Transverse colon (tissue), 4 donors: ENCODE measurements around the gene NPY1R. TPM values are rescaled to one million over a fixed set of nuclear protein-coding genes. Genes with fewer than 3 reads are reported as not detected.
A peak's percentile ranks its signal among the peaks of the same experiment; 100 is the strongest.

Source experiments
- DNase-seq: peaks from one replicate; pipeline ENCODE4 v3.0.0-alpha.2; 2019
- H3K27ac ChIP-seq, 4 donors: fragments of 200-600 bp; sonication (generic); 2 replicates each; pipeline ENCODE4 v1.5.1; 2016 to 2018; ENCODE audit warnings: inconsistent platforms in 4 of 4
- H3K27me3 ChIP-seq: fragments of 200-600 bp; sonication (generic); 2 replicates; pipeline ENCODE4 v1.5.1; 2017; ENCODE audit warnings: inconsistent platforms
- H3K36me3 ChIP-seq, 4 donors: fragments of 200-600 bp; sonication (generic); 2 replicates each; pipeline ENCODE4 v1.5.1; 2017 to 2019; ENCODE audit warnings: inconsistent platforms in 4 of 4
- H3K4me1 ChIP-seq, 4 donors: fragments of 200-600 bp; sonication (generic); 2 replicates each; pipeline ENCODE4 v1.5.1; 2017 to 2020; ENCODE audit warnings: inconsistent platforms in 4 of 4
- H3K4me3 ChIP-seq, 4 donors: fragments of 200-600 bp; sonication (generic); 1 replicate in 1 of 4; 2 replicates in 3 of 4; pipeline versions ENCODE4 v1.5.1 to v1.6.1; 2017 to 2019; ENCODE audit warnings: inconsistent platforms in 4 of 4
- H3K9me3 ChIP-seq, 2 donors: fragments of 200-600 bp; sonication (generic); 2 replicates each; pipeline ENCODE4 v1.5.1; 2017 to 2019; ENCODE audit warnings: inconsistent platforms in 2 of 2
- EP300 ChIP-seq: sonication (generic); formaldehyde crosslinking; IDR thresholded peaks from one replicate; pipeline ENCODE4 v1.6.1; 2017; ENCODE audit warnings: antibody characterized with exemption, low read depth
- POLR2A ChIP-seq: fragments of 450-650 bp; IDR thresholded peaks from one replicate; pipeline ENCODE4 v1.6.1; 2016; ENCODE audit warnings: antibody characterized with exemption, mild to moderate bottlenecking, moderate library complexity
- POLR2AphosphoS5 ChIP-seq, 3 donors: sonication (generic); formaldehyde crosslinking; IDR thresholded peaks; one replicate each; pipeline ENCODE4 v1.6.1; 2016; ENCODE audit warnings: antibody characterized with exemption in 3 of 3
- WGBS, 2 donors: methylation state at CpG; one replicate each; pipeline ENCODE4 v1.1.5; 2018; ENCODE audit warnings: low coverage in 1 of 2; 5-methylcytosine and 5-hydroxymethylcytosine counted together
- in situ Hi-C, 4 donors: fragments of 200-750 bp; cut with MboI; loops; one replicate each; pipeline versions ENCODE4 v1.15.0 to v1.15.1; 2017; ENCODE audit warnings: low sequenced_read_pairs in 3 of 4, low pct_ligation_motif_present in 1 of 4, low pct_unique_long_range_greater_than_20kb in 1 of 4
- intact Hi-C: fragments of 100-400 bp; cut with DNase I; formaldehyde crosslinking; loops from one replicate; pipeline ENCODE4 v1.15.1; 2023; ENCODE audit warnings: low total_unique reads
- total RNA-seq, 4 donors: library from RNA; depleted of rRNA; stranded (reverse); fragments of >200 nt; gene quantifications; one replicate each; pipeline ENCODE4 v1.1.0, GENCODE V29; 2016
- TF ChIP-seq, protein P1 (sequence below), 5 experiments: fragments of 200-600 bp in 3 of 5; fragments of 450-650 bp in 2 of 5; sonication (generic) in 3 of 5; IDR thresholded peaks; 1 replicate in 2 of 5; 2 replicates in 3 of 5; pipeline ENCODE4 v1.5.1; 2016 to 2017; ENCODE audit warnings: antibody characterized with exemption in 5 of 5, inconsistent platforms in 3 of 5, mild to moderate bottlenecking in 2 of 5, moderate library complexity in 1 of 5

Gene NPY1R
- total RNA-seq, 4 donors from 2014 or later: 0.80 to 19.8 (median 13.7) TPM

DNA sequence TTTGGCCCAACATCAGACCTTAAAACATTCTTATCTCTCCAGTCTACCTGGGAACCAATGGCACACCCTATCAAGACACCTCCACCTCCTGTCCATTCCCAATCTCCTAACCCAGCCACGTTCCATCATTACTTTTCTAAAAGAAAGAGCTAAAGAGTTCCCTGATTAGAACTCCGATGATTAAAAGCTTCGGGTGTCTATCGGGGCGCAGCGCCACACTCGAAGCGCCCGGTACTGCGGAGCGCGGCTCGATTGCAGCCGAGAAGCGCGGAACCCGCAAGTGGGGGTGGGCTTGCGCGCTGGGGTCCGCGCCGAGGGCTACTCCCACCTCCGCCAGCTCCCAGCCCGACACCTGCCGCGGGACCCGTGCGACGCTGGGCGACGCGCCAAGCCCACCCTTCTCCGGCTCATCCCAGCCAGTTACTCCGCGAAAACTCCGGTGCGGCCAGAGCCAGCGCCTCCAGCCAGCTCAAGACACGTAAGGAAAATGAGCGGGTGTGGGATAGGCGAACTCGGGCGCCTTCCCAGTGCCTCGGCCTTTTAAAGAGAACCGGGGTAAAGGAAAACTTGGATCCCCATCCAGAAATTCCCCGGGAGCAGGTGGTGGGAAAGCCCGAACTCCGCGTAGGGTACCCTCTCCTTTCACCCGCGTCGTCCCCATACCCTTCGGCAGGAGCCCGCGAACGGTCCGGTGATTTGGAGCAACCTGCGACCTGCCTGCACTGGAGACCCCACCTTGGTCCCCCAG lies 593 bp downstream of the NPY1R start:
- H3K4me1 ChIP-seq: peaks cover 0 to 14% (median 6%) of the 10 kb centered on the region in 4 donors
- TF ChIP-seq POLR2A: no peak
- no peak for TF ChIP-seq EP300
- TF ChIP-seq, protein P1, sequence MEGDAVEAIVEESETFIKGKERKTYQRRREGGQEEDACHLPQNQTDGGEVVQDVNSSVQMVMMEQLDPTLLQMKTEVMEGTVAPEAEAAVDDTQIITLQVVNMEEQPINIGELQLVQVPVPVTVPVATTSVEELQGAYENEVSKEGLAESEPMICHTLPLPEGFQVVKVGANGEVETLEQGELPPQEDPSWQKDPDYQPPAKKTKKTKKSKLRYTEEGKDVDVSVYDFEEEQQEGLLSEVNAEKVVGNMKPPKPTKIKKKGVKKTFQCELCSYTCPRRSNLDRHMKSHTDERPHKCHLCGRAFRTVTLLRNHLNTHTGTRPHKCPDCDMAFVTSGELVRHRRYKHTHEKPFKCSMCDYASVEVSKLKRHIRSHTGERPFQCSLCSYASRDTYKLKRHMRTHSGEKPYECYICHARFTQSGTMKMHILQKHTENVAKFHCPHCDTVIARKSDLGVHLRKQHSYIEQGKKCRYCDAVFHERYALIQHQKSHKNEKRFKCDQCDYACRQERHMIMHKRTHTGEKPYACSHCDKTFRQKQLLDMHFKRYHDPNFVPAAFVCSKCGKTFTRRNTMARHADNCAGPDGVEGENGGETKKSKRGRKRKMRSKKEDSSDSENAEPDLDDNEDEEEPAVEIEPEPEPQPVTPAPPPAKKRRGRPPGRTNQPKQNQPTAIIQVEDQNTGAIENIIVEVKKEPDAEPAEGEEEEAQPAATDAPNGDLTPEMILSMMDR (IDR thresholded peaks at IDR 0.05): no peak
- no peak for TF ChIP-seq POLR2AphosphoS5 (IDR thresholded peaks at IDR 0.05)
- intact Hi-C loops (loop anchor here (5.0 kb wide), 1 partner anchor 835 kb away; no protein-coding TSS in a partner anchor), in situ Hi-C loops (loop anchor here in 3 of 4 donors (10.0 to 25.0 kb wide), 3 partner anchors 217 to 820 kb away; no protein-coding TSS in a partner anchor)
- H3K27me3 ChIP-seq: peaks cover 46% of the 10 kb centered on the region
- H3K36me3 ChIP-seq: no peaks in the 10 kb centered on the region
- H3K9me3 ChIP-seq: no peaks in the 10 kb centered on the region
- whole genome bisulfite sequencing, 2 donors: 2 to 4% methylated on average over 14 to 57 of the region's 58 CpGs
- H3K4me3 ChIP-seq: peak overlapping the region; percentile 22 to 57 (median 44)
- H3K27ac ChIP-seq: peak overlapping the region in 2 of 4 donors; percentile 31 to 62
- DNase-seq: peak; percentile 13

DNA sequence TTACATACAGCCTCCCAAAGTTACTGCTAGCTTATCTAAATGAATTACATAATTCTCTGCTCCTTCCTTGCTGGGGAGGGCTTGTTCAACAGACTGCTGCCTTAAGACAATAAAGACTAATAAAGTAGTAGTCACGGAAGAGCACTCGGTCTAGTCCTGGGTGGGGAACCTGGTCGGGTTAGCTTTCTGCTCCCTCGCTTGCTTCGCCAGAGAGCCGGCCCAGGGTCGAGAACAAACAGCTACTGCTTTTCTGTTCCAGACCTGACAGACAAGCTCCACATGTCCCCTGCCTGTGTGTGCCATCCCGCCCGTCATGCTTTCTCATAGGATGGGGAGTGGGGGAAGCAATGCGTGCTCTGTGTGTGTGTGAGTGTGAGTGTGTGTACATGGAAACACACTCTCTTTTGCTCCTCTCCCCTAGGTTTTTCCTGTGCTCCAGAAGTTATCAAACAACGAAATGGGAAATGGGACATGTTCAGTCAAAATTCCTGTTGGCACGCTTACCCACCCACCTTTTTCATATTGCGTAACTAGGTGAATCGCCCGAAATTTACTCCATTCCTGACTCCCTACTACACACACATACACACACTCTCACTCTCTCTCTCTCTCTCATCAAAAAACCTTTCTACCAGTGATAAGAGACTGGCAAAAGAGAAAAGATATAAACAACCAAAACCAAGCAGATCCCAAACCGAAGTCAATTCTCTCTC lies 1.3 kb downstream of the NPY1R start:
- WGBS, 2 donors: 30 to 39% methylated on average over 6 to 16 of the region's 16 CpGs
- TF ChIP-seq POLR2AphosphoS5 (IDR thresholded peaks at IDR 0.05) (no peak), EP300 (no peak), POLR2A (no peak)
- TF ChIP-seq, protein P1 (IDR thresholded peaks at IDR 0.05): no peak
- Histone ChIP-seq H3K36me3 (no peaks in the 10 kb centered on the region), H3K27me3 (peaks cover 46% of the 10 kb centered on the region), H3K4me1 (peaks cover 0 to 14% (median 6%) of the 10 kb centered on the region in 4 donors), H3K27ac (no peak overlapping the region), H3K4me3 (peak overlapping the region in 3 of 4 donors; percentile 42 to 57 (median 47)), H3K9me3 (no peaks in the 10 kb centered on the region)
- intact Hi-C loops (loop anchor here (5.0 kb wide), 1 partner anchor 834 kb away; no protein-coding TSS in a partner anchor), in situ Hi-C loops (loop anchor here in 3 of 4 donors (10.0 to 25.0 kb wide), 3 partner anchors 216 to 819 kb away; no protein-coding TSS in a partner anchor)
- peak; percentile 19 for DNase-seq

DNA sequence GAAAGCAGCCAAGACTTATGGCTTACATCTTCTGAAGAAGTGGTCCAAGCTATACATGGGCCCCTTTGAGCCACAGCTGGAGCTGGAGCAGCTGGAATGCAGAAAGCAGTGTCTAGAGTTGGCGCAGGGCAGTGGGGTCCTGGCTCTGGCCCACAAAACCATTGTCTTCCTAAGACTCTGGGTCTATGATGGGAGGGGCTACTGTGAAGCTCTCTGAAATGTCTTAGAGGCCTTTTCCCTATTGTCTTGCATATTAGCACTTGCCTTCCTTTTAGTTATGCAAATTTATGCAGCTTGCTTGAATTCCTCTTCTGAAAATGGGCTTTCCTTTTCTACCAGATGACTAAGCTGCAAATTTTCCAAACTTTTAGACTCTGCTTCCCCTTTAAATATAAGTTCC lies 15.3 kb downstream of the NPY1R start:
- Histone ChIP-seq H3K27ac (no peak overlapping the region), H3K4me3 (no peak overlapping the region), H3K36me3 (no peaks in the 10 kb centered on the region), H3K27me3 (no peaks in the 10 kb centered on the region), H3K4me1 (no peaks in the 10 kb centered on the region), H3K9me3 (peaks cover 11 to 14% of the 10 kb centered on the region in 2 donors)
- no peak for DNase-seq
- intact Hi-C loops: no loop called here
- in situ Hi-C loops: no loop called here
- WGBS, 2 donors: 95% methylated on average over 1 of the region's 1 CpG; no CpG with 5 or more reads in 1 of the 2 donors
- TF ChIP-seq POLR2AphosphoS5 (IDR thresholded peaks at IDR 0.05) (no peak), POLR2A (no peak), EP300 (no peak)
- TF ChIP-seq, protein P1 (IDR thresholded peaks at IDR 0.05): no peak

DNA sequence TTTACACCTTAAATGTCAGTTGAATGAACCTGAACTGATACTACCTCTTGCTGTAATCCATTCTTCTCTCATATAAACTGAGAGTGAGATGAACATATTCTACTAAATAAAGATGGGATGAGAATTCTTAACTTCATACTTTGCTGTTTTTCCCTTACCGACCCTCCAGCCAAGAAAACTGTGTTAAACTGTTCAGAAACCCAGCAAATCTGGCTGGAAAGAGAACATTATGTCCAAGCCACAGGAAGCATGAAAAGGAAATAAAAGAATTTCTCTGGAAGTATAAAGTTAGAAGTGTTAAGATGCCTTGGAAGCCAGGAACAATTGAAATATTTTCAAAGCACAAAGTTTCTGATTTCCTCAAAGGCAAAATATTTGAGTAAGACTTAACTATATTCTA lies 22.9 kb downstream of the NPY1R start:
- in situ Hi-C loops: no loop called here
- DNase-seq: no peak
- no peaks in the 10 kb centered on the region for H3K9me3 ChIP-seq

More for the DNA sequence above, 22.9 kb downstream of the NPY1R start:
- Histone ChIP-seq H3K4me3 (no peak overlapping the region), H3K4me1 (no peaks in the 10 kb centered on the region), H3K36me3 (no peaks in the 10 kb centered on the region), H3K27ac (no peak overlapping the region), H3K27me3 (no peaks in the 10 kb centered on the region)
- TF ChIP-seq, protein P1 (IDR thresholded peaks at IDR 0.05): no peak
- TF ChIP-seq POLR2AphosphoS5 (IDR thresholded peaks at IDR 0.05): no peak
- WGBS, 2 donors: 89 to 100% methylated on average over 1 of the region's 1 CpG
- intact Hi-C loops: no loop called here
